Peyer's patch (tissue), 4 donors: ENCODE data around the gene AK5. TPM values are rescaled to one million over a fixed set of nuclear protein-coding genes. Genes with fewer than 3 reads are reported as not detected.

Experiments
- DNase-seq, 3 donors: peaks; one replicate each; pipeline ENCODE4 v3.0.0-alpha.2; 2017 to 2019
- H3K27ac ChIP-seq, 4 donors: fragments of 200-600 bp; sonication (generic); one replicate each; pipeline ENCODE4 v1.5.1; 2016 to 2019
- H3K27me3 ChIP-seq, 2 donors: fragments of 200-600 bp; sonication (generic); one replicate each; pipeline ENCODE4 v1.5.1; 2019
- H3K36me3 ChIP-seq, 3 donors: fragments of 200-600 bp; sonication (generic); one replicate each; pipeline ENCODE4 v1.5.1; 2016 to 2019
- H3K4me1 ChIP-seq, 4 donors: fragments of 200-600 bp; sonication (generic); one replicate each; pipeline ENCODE4 v1.5.1; 2016 to 2019
- H3K4me3 ChIP-seq, 4 donors: fragments of 200-600 bp; sonication (generic); 1 replicate in 3 of 4; 2 replicates in 1 of 4; pipeline ENCODE4 v1.5.1; 2016 to 2019; ENCODE audit warnings: mild to moderate bottlenecking in 1 of 4
- H3K9me3 ChIP-seq, 4 donors: fragments of 200-600 bp; sonication (generic); one replicate each; pipeline ENCODE4 v1.5.1; 2016 to 2019; ENCODE audit warnings: mild to moderate bottlenecking in 1 of 4
- POLR2A ChIP-seq, 2 donors: fragments of 450-650 bp; IDR thresholded peaks; one replicate each; pipeline ENCODE4 v1.5.1; 2017; ENCODE audit warnings: antibody characterized with exemption in 2 of 2, mild to moderate bottlenecking in 2 of 2, moderate library complexity in 2 of 2
- total RNA-seq, 4 donors: library from RNA; depleted of rRNA; stranded (reverse); fragments of >200 nt; gene quantifications; one replicate each; pipeline ENCODE4 v1.1.0, GENCODE V29; 2016
- TF ChIP-seq, protein P1 (sequence below), 6 experiments: fragments of 450-650 bp in 4 of 6; fragments of 200-600 bp in 2 of 6; sonication (generic) in 1 of 6; IDR thresholded peaks; one replicate each; pipeline ENCODE4 v1.5.1; 2017 to 2019; ENCODE audit warnings: antibody characterized with exemption in 6 of 6, mild to moderate bottlenecking in 3 of 6, moderate library complexity in 1 of 6

Gene AK5
- total RNA-seq, 4 donors from 2014 or later = 5.3 to 12.4 TPM; not detected in 2

DNA sequence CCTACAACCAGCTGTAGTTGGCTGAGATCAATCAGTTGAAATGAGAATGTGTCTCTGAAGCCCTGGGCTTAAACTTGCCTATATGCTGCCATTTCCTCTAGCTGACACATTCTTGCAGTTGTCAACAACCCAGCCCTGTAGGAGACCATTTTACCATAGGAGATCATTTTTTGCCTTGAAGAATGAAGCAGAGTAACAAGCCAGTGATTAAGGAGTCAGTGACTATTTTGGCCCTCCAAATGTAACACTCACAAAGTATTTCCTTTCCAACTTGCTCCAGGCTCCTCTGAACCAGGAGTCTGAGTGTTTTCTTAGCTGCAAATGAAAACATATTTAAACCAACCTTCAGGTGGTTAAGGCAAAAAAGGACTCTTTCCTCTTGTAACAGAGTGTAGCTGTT is 217.1 kb downstream of the AK5 start:
- no peak overlapping the region for H3K27ac ChIP-seq
- H3K36me3 ChIP-seq = no peaks in the 10 kb centered on the region
- H3K27me3 ChIP-seq = no peaks in the 10 kb centered on the region
- H3K4me3 ChIP-seq = no peak overlapping the region
- no peaks in the 10 kb centered on the region for H3K4me1 ChIP-seq
- no peaks in the 10 kb centered on the region for H3K9me3 ChIP-seq
- DNase-seq = no peak
- TF ChIP-seq POLR2A (IDR thresholded peaks at IDR 0.05) = no peak
- TF ChIP-seq, protein P1, sequence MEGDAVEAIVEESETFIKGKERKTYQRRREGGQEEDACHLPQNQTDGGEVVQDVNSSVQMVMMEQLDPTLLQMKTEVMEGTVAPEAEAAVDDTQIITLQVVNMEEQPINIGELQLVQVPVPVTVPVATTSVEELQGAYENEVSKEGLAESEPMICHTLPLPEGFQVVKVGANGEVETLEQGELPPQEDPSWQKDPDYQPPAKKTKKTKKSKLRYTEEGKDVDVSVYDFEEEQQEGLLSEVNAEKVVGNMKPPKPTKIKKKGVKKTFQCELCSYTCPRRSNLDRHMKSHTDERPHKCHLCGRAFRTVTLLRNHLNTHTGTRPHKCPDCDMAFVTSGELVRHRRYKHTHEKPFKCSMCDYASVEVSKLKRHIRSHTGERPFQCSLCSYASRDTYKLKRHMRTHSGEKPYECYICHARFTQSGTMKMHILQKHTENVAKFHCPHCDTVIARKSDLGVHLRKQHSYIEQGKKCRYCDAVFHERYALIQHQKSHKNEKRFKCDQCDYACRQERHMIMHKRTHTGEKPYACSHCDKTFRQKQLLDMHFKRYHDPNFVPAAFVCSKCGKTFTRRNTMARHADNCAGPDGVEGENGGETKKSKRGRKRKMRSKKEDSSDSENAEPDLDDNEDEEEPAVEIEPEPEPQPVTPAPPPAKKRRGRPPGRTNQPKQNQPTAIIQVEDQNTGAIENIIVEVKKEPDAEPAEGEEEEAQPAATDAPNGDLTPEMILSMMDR (IDR thresholded peaks at IDR 0.05) = no peak

DNA sequence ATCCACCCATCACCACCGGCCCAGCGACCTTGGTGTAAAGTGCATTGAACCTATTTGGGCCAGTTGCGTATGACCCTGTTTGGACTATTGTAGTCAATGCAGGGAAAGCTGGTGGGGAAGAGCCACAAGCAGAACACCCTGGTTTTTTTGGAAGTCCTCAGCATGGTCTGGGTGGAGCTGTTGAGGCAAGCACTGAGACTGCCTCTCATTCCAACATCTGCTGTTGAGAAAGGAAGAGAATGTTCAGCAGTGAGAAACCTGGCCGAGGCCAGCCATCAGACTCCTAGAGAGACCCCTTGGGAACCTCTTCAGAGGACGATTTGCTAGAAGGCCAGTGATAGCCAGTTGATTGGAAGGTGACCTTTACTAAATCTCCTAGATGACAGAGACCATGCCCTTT is 217.6 kb downstream of the AK5 start:
- no peak for DNase-seq
- Histone ChIP-seq H3K27me3 (no peaks in the 10 kb centered on the region), H3K4me1 (no peaks in the 10 kb centered on the region), H3K9me3 (no peaks in the 10 kb centered on the region), H3K27ac (no peak overlapping the region), H3K4me3 (no peak overlapping the region), H3K36me3 (no peaks in the 10 kb centered on the region)
- TF ChIP-seq, protein P1 (IDR thresholded peaks at IDR 0.05) = no peak
- TF ChIP-seq POLR2A (IDR thresholded peaks at IDR 0.05) = no peak

- no peak for DNase-seq
- H3K36me3 ChIP-seq = no peaks in the 10 kb centered on the region
- no peaks in the 10 kb centered on the region for H3K4me1 ChIP-seq
- no peaks in the 10 kb centered on the region for H3K9me3 ChIP-seq
- no peak for TF ChIP-seq POLR2A (IDR thresholded peaks at IDR 0.05)
- TF ChIP-seq, protein P1 (IDR thresholded peaks at IDR 0.05) = no peak
- no peaks in the 10 kb centered on the region for H3K27me3 ChIP-seq
- no peak overlapping the region for H3K27ac ChIP-seq
- no peak overlapping the region for H3K4me3 ChIP-seq
Measured at GRCh38 chr1:77504986-77505385, 223.2 kb downstream of the AK5 start.

- H3K27me3 ChIP-seq = no peaks in the 10 kb centered on the region
- no peak for DNase-seq
Measured at GRCh38 chr1:77506771-77507170, 225.0 kb downstream of the AK5 start.

GRCh38 chr1:77509051-77509492 is 227.3 kb downstream of the AK5 start:
- Histone ChIP-seq H3K27me3 (no peaks in the 10 kb centered on the region), H3K4me3 (no peak overlapping the region), H3K36me3 (no peaks in the 10 kb centered on the region), H3K9me3 (no peaks in the 10 kb centered on the region), H3K27ac (no peak overlapping the region), H3K4me1 (no peaks in the 10 kb centered on the region)
- no peak for DNase-seq
- TF ChIP-seq, protein P1 (IDR thresholded peaks at IDR 0.05) = no peak
- no peak for TF ChIP-seq POLR2A (IDR thresholded peaks at IDR 0.05)

More at GRCh38 chr1:77506771-77507170, 225.0 kb downstream of the AK5 start:
- no peaks in the 10 kb centered on the region for H3K9me3 ChIP-seq
- no peak for TF ChIP-seq POLR2A (IDR thresholded peaks at IDR 0.05)
- TF ChIP-seq, protein P1 (IDR thresholded peaks at IDR 0.05) = no peak
- no peaks in the 10 kb centered on the region for H3K36me3 ChIP-seq
- H3K4me1 ChIP-seq = no peaks in the 10 kb centered on the region
- H3K27ac ChIP-seq = no peak overlapping the region
- H3K4me3 ChIP-seq = no peak overlapping the region

DNA sequence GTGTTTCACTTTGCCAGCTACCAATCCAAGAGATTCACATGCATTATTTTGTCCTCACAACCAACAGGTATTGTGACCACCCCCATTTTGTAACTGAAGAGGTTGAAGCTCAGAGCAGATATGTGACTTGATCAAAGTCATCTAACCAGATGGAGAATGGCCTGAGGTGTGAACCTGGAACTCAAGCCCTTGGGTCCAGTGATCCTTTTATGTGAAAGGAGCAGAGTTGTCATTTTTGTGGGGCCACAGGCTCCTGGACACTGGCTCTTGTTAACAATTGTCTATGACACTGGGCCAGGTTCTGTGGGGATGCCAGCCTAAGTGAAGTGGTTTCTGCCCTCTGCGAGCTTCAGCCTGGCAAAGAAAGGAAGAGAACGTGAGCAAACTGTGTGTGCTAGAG is 228.1 kb downstream of the AK5 start:
- no peaks in the 10 kb centered on the region for H3K9me3 ChIP-seq
- no peaks in the 10 kb centered on the region for H3K4me1 ChIP-seq

More for the DNA sequence above, 228.1 kb downstream of the AK5 start:
- H3K27me3 ChIP-seq = no peaks in the 10 kb centered on the region
- no peak for TF ChIP-seq POLR2A (IDR thresholded peaks at IDR 0.05)
- TF ChIP-seq, protein P1 (IDR thresholded peaks at IDR 0.05) = no peak
- no peak overlapping the region for H3K4me3 ChIP-seq
- H3K27ac ChIP-seq = no peak overlapping the region
- no peaks in the 10 kb centered on the region for H3K36me3 ChIP-seq
- no peak for DNase-seq
